ENCODE results near the gene ELMO1. TPM values are rescaled to one million over a fixed set of nuclear protein-coding genes. Genes with fewer than 3 reads are reported as not detected.
A peak's percentile ranks its signal among the peaks of the same experiment; 100 is the strongest.

Gene ELMO1
- total and polyA plus RNA-seq, 4 donors, result 6.7 to 51.5 (median 14.8) TPM

- Histone ChIP-seq H3K36me3 (ENCODE audit: control insufficient read depth in 4 of 4, insufficient read depth in 3 of 4, low read depth in 1 of 4, low read length in 3 of 4) (no peaks in the 10 kb centered on the region), H3K9ac (ENCODE audit: low read depth in 1 of 2, low read length in 2 of 2) (peak overlapping the region in 1 of 2 donors; percentile 43), H3K27ac (ENCODE audit: low read depth in 1 of 2, low read length in 2 of 2) (peak overlapping the region; percentile 37 to 73), H3K4me1 (ENCODE audit: control insufficient read depth in 4 of 4, insufficient read depth in 4 of 4, low read length in 3 of 4) (peaks cover 5 to 44% (median 27%) of the 10 kb centered on the region in 4 donors), H3K27me3 (ENCODE audit: control insufficient read depth in 4 of 4, insufficient read depth in 4 of 4, low read length in 3 of 4) (no peaks in the 10 kb centered on the region), H3K9me3 (ENCODE audit: control insufficient read depth in 4 of 4, low read length in 3 of 4) (no peaks in the 10 kb centered on the region), H3K4me3 (ENCODE audit: low read depth in 1 of 3, low read length in 3 of 3) (no peak overlapping the region)
- DNase-seq (ENCODE audit: low spot score), result no peak
- TF ChIP-seq REST (IDR thresholded peaks at IDR 0.05), result no peak
- 41% methylated on average over 3 of the region's 3 CpGs for WGBS
Observed at GRCh38 chr7:37441816-37442215, 6.8 kb downstream of the ELMO1 start.

- no peak overlapping the region for H3K4me3 ChIP-seq (ENCODE audit: low read depth in 1 of 3, low read length in 3 of 3)
- peak overlapping the region in 1 of 2 donors; percentile 43 for H3K9ac ChIP-seq (ENCODE audit: low read depth in 1 of 2, low read length in 2 of 2)
- TF ChIP-seq RAD21 (IDR thresholded peaks at IDR 0.05) (no peak), SP1 (IDR thresholded peaks at IDR 0.05) (no peak), REST (IDR thresholded peaks at IDR 0.05) (no peak), NR2F2 (IDR thresholded peaks at IDR 0.05) (no peak), ATF3 (IDR thresholded peaks at IDR 0.05) (no peak), FOXA2 (IDR thresholded peaks at IDR 0.05) (no peak), GABPA (IDR thresholded peaks at IDR 0.05 in 1 of 2, conservative IDR thresholded peaks at IDR 0.05 in 1 of 2) (no peak), RXRA (IDR thresholded peaks at IDR 0.05) (no peak), MAX (IDR thresholded peaks at IDR 0.05) (no peak), CTCF (IDR thresholded peaks at IDR 0.05; ENCODE audit: low read depth, low read length, missing input control) (no peak), TAF1 (conservative IDR thresholded peaks at IDR 0.05) (no peak), JUND (IDR thresholded peaks at IDR 0.05) (no peak), EGR1 (IDR thresholded peaks at IDR 0.05; ENCODE audit: low read depth in 2 of 2) (no peak), FOXA1 (IDR thresholded peaks at IDR 0.05) (no peak), YY1 (IDR thresholded peaks at IDR 0.05) (no peak), HNF4A (conservative IDR thresholded peaks at IDR 0.05) (no peak), HNF4G (IDR thresholded peaks at IDR 0.05) (no peak)
- TF ChIP-seq, protein P1, sequence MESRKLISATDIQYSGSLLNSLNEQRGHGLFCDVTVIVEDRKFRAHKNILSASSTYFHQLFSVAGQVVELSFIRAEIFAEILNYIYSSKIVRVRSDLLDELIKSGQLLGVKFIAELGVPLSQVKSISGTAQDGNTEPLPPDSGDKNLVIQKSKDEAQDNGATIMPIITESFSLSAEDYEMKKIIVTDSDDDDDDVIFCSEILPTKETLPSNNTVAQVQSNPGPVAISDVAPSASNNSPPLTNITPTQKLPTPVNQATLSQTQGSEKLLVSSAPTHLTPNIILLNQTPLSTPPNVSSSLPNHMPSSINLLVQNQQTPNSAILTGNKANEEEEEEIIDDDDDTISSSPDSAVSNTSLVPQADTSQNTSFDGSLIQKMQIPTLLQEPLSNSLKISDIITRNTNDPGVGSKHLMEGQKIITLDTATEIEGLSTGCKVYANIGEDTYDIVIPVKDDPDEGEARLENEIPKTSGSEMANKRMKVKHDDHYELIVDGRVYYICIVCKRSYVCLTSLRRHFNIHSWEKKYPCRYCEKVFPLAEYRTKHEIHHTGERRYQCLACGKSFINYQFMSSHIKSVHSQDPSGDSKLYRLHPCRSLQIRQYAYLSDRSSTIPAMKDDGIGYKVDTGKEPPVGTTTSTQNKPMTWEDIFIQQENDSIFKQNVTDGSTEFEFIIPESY (IDR thresholded peaks at IDR 0.05), result no peak
- peak overlapping the region; percentile 37 to 73 for H3K27ac ChIP-seq (ENCODE audit: low read depth in 1 of 2, low read length in 2 of 2)
- no peaks in the 10 kb centered on the region for H3K27me3 ChIP-seq (ENCODE audit: control insufficient read depth in 4 of 4, insufficient read depth in 4 of 4, low read length in 3 of 4)
- H3K36me3 ChIP-seq (ENCODE audit: control insufficient read depth in 4 of 4, insufficient read depth in 3 of 4, low read depth in 1 of 4, low read length in 3 of 4), result no peaks in the 10 kb centered on the region
- WGBS, result 39% methylated on average over 3 of the region's 3 CpGs
- H3K9me3 ChIP-seq (ENCODE audit: control insufficient read depth in 4 of 4, low read length in 3 of 4), result no peaks in the 10 kb centered on the region
- DNase-seq (ENCODE audit: low spot score), result no peak
- peaks cover 5 to 46% (median 27%) of the 10 kb centered on the region in 4 donors for H3K4me1 ChIP-seq (ENCODE audit: control insufficient read depth in 4 of 4, insufficient read depth in 4 of 4, low read length in 3 of 4)
Observed at GRCh38 chr7:37441386-37441760, 7.3 kb downstream of the ELMO1 start.

Measured in liver (tissue), 9 donors.